Right atrium auricular region (tissue), 2 donors: ENCODE data around the gene ARHGDIB. TPM values are rescaled to one million over a fixed set of nuclear protein-coding genes. Genes with fewer than 3 reads are reported as not detected.

Source experiments
- DNase-seq: peaks from one replicate; pipeline ENCODE4 v3.0.0-alpha.2; 2019; ENCODE audit warnings: low spot score
- H3K27ac ChIP-seq, 2 donors: fragments of 200-600 bp; sonication (generic); 1 replicate in 1 of 2; 2 replicates in 1 of 2; pipeline ENCODE4 v1.5.1; 2016 to 2019
- H3K27me3 ChIP-seq, 2 donors: fragments of 200-600 bp; sonication (generic); one replicate each; pipeline versions ENCODE4 v1.5.1 to v1.6.0; 2017 to 2019
- H3K36me3 ChIP-seq: fragments of 200-600 bp; sonication (generic); one replicate; pipeline ENCODE4 v1.5.1; 2016
- H3K4me1 ChIP-seq, 2 donors: fragments of 200-600 bp; sonication (generic); one replicate each; pipeline versions ENCODE4 v1.5.1 to v1.6.0; 2017 to 2019
- H3K4me3 ChIP-seq, 2 donors: fragments of 200-600 bp; sonication (generic); 1 replicate in 1 of 2; 2 replicates in 1 of 2; pipeline ENCODE4 v1.5.1; 2017 to 2019; ENCODE audit warnings: mild to moderate bottlenecking in 1 of 2, moderate library complexity in 1 of 2
- H3K9me3 ChIP-seq, 2 donors: fragments of 200-600 bp; sonication (generic); one replicate each; pipeline ENCODE4 v1.5.1; 2019
- total RNA-seq, 2 donors: library from RNA; depleted of rRNA; stranded (reverse); fragments of >200 nt; gene quantifications; one replicate each; pipeline ENCODE4 v1.1.0, GENCODE V29; 2016
- TF ChIP-seq, protein P1 (sequence below), 2 donors: fragments of 200-600 bp; sonication (generic); IDR thresholded peaks; one replicate each; pipeline ENCODE4 v1.5.1; 2019; ENCODE audit warnings: antibody characterized with exemption in 2 of 2

Gene ARHGDIB
- total RNA-seq, 2 donors from 2014 or later: 69.5 to 124 TPM

GRCh38 chr12:14946861-14947260, 14.5 kb downstream of the ARHGDIB start:
- peaks cover 50% of the 10 kb centered on the region for H3K36me3 ChIP-seq
- H3K27me3 ChIP-seq: no peaks in the 10 kb centered on the region
- peak overlapping the region in 1 of 2 donors; percentile 79 for H3K27ac ChIP-seq
- H3K4me1 ChIP-seq: peaks cover 0 to 38% of the 10 kb centered on the region in 2 donors
- TF ChIP-seq, protein P1, sequence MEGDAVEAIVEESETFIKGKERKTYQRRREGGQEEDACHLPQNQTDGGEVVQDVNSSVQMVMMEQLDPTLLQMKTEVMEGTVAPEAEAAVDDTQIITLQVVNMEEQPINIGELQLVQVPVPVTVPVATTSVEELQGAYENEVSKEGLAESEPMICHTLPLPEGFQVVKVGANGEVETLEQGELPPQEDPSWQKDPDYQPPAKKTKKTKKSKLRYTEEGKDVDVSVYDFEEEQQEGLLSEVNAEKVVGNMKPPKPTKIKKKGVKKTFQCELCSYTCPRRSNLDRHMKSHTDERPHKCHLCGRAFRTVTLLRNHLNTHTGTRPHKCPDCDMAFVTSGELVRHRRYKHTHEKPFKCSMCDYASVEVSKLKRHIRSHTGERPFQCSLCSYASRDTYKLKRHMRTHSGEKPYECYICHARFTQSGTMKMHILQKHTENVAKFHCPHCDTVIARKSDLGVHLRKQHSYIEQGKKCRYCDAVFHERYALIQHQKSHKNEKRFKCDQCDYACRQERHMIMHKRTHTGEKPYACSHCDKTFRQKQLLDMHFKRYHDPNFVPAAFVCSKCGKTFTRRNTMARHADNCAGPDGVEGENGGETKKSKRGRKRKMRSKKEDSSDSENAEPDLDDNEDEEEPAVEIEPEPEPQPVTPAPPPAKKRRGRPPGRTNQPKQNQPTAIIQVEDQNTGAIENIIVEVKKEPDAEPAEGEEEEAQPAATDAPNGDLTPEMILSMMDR (IDR thresholded peaks at IDR 0.05): no peak
- no peak for DNase-seq
- H3K4me3 ChIP-seq: no peak overlapping the region
- no peaks in the 10 kb centered on the region for H3K9me3 ChIP-seq

- Histone ChIP-seq H3K9me3 (no peaks in the 10 kb centered on the region), H3K4me1 (peaks cover 0 to 31% of the 10 kb centered on the region in 2 donors), H3K27me3 (no peaks in the 10 kb centered on the region), H3K4me3 (no peak overlapping the region), H3K27ac (peak overlapping the region in 1 of 2 donors; percentile 79), H3K36me3 (peaks cover 52% of the 10 kb centered on the region)
- no peak for DNase-seq
- TF ChIP-seq, protein P1 (IDR thresholded peaks at IDR 0.05): no peak
These were observed 15.2 kb downstream of the ARHGDIB start for GRCh38 chr12:14946162-14946561.

- H3K36me3 ChIP-seq: peaks cover 39% of the 10 kb centered on the region
- no peaks in the 10 kb centered on the region for H3K4me1 ChIP-seq
- no peak overlapping the region for H3K4me3 ChIP-seq
- no peak overlapping the region for H3K27ac ChIP-seq
- no peaks in the 10 kb centered on the region for H3K27me3 ChIP-seq
- TF ChIP-seq, protein P1 (IDR thresholded peaks at IDR 0.05): no peak
- H3K9me3 ChIP-seq: no peaks in the 10 kb centered on the region
- no peak for DNase-seq
These were observed 19.0 kb downstream of the ARHGDIB start for GRCh38 chr12:14942196-14942931.

DNA sequence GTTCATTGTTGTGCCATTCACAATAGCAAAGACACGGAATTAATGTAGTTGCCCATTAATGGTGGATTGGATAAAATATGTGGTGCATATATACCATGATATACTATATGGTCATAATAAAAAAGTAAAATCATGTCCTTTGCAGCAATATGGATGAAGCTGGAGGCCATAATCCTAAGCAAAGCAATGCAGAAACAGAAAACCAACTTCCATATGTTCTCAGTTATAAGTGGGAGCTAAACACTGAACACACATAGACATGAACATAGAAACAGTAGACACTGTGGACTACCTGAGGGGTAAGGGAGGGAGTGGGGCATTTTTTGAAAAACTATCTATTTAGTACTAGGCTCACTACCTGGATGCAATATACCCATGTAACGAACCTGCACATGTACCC, 20.0 kb downstream of the ARHGDIB start:
- Histone ChIP-seq H3K4me3 (no peak overlapping the region), H3K36me3 (peaks cover 29% of the 10 kb centered on the region), H3K9me3 (no peaks in the 10 kb centered on the region), H3K4me1 (no peaks in the 10 kb centered on the region), H3K27me3 (no peaks in the 10 kb centered on the region), H3K27ac (no peak overlapping the region)
- DNase-seq: no peak
- TF ChIP-seq, protein P1 (IDR thresholded peaks at IDR 0.05): no peak

DNA sequence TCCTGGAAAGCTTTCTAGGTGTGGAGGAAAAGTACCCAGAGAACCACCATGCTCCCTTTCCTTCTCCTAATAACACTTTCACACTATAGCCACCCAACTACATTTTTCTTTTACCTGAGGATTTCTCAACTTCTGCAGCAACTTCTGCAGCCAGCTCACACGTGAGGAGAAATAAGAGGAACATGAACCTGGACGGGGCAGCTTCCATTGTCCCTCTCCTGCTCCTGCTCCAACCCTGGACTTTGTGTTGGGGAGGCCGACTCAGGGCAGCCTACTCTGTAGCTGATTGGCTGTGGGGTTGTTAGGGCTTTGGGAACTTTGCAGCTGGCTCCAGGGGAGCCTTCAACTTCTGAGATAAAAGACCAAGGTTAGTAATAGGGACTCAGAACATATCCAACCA, 23.1 kb downstream of the ARHGDIB start, which contains the start of gene ERP27:
Gene ERP27, minus strand, starts transcription at position 237 of the 400 bp plus-strand sequence. Its CDS starts 29 bp downstream, at position 208.
- no peaks in the 10 kb centered on the region for H3K9me3 ChIP-seq
- TF ChIP-seq, protein P1 (IDR thresholded peaks at IDR 0.05): no peak
- H3K4me3 ChIP-seq: no peak within 1 kb of the TSS
- peaks cover 16% of the 10 kb centered on the region for H3K36me3 ChIP-seq
- no peak within 1 kb of the TSS for H3K27ac ChIP-seq
- no peaks in the 10 kb centered on the region for H3K4me1 ChIP-seq
- no peaks in the 10 kb centered on the region for H3K27me3 ChIP-seq
- DNase-seq: no peak
